ENCODE data around the gene ZFPL1. TPM values are rescaled to one million over a fixed set of nuclear protein-coding genes. Genes with fewer than 3 reads are reported as not detected.

The ZFPL1 gene
- total and polyA plus RNA-seq, 9 of the 15 experiments (the other 6 are each of a cell fraction or from before 2014, with no cell fraction given): 3.7 to 37.5 (median 22.7) TPM

DNA sequence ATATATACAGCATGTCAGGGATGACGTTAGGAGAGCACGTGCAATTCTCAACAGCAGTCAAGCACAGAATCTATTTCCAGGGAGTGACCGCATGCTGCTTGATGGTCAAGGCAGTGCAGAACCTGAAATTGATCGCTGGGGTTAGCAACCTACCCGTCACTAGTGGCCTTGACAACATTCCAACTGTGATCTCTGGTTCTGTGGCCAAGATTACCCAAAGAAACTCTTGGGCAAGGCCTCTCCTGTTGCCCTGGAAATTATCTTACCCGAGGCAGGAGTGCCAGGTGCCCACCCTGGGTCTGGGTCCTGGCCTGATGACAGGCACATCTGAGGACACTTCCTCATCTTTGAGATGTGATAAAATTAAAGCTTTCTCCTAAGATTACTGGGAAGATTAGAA is 29.8 kb downstream of the ZFPL1 start:
- TF ChIP-seq ELF4 (CRISPR knock-in tag; IDR thresholded peaks at IDR 0.05): no peak
- no peak for TF ChIP-seq RB1 (IDR thresholded peaks at IDR 0.05; ENCODE audit: low read depth)
- TF ChIP-seq HOXB6 (CRISPR knock-in tag; IDR thresholded peaks at IDR 0.05; ENCODE audit: borderline replicate concordance): no peak
- TF ChIP-seq NFRKB (IDR thresholded peaks at IDR 0.05; ENCODE audit: low read depth): no peak
- no peak for TF ChIP-seq ZNF707 (CRISPR knock-in tag; conservative IDR thresholded peaks at IDR 0.05)
- no peak for TF ChIP-seq ZNF398 (CRISPR knock-in tag; IDR thresholded peaks at IDR 0.05)
- TF ChIP-seq ZNF217 (CRISPR knock-in tag; IDR thresholded peaks at IDR 0.05): no peak
- peak in 1 of 2 experiments; percentile 22 for TF ChIP-seq E2F6 (IDR thresholded peaks at IDR 0.05; ENCODE audit: borderline replicate concordance in 1 of 2, extremely low read depth in 1 of 2, insufficient read depth in 1 of 2, insufficient read length in 1 of 2, low read depth in 1 of 2, low read length in 1 of 2, poor library complexity in 1 of 2, severe bottlenecking in 1 of 2)
- TF ChIP-seq ZNF551 (CRISPR knock-in tag; IDR thresholded peaks at IDR 0.05): no peak
- TF ChIP-seq SOX6 (IDR thresholded peaks at IDR 0.05): no peak
- TF ChIP-seq ZNF668 (CRISPR knock-in tag; IDR thresholded peaks at IDR 0.05): no peak
- no peak for TF ChIP-seq NCOA4 (IDR thresholded peaks at IDR 0.05; ENCODE audit: partially characterized antibody)
- TF ChIP-seq, protein P1, sequence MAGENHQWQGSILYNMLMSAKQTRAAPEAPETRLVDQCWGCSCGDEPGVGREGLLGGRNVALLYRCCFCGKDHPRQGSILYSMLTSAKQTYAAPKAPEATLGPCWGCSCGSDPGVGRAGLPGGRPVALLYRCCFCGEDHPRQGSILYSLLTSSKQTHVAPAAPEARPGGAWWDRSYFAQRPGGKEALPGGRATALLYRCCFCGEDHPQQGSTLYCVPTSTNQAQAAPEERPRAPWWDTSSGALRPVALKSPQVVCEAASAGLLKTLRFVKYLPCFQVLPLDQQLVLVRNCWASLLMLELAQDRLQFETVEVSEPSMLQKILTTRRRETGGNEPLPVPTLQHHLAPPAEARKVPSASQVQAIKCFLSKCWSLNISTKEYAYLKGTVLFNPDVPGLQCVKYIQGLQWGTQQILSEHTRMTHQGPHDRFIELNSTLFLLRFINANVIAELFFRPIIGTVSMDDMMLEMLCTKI (IDR thresholded peaks at IDR 0.05; ENCODE audit: partially characterized antibody): no peak
- peak; percentile 34; the same call in 1 of the 2 replicates for TF ChIP-seq SP1 (CRISPR knock-in tag; IDR thresholded peaks at IDR 0.05)
- Histone ChIP-seq H3K9me3 (replicated peaks; ENCODE audit: control insufficient read depth, insufficient read depth, low read depth, low read length) (no peaks in the 10 kb centered on the region), H3K79me2 (ENCODE audit: control insufficient read depth, insufficient read depth, low read length) (peaks cover 26% of the 10 kb centered on the region), H3K27ac (ENCODE audit: extremely low read depth, low read depth, low read length) (no peak overlapping the region; the same call in 2 of the 3 replicates), H3K9me1 (ENCODE audit: control insufficient read depth, insufficient read depth, low read length) (no peaks in the 10 kb centered on the region), H3K27me3 (ENCODE audit: control insufficient read depth in 2 of 2, insufficient read depth in 2 of 2, low read length in 2 of 2) (no peaks in the 10 kb centered on the region), H3K4me1 (replicated peaks in 1 of 2; ENCODE audit: control insufficient read depth in 2 of 2, insufficient read depth in 2 of 2, low read length in 2 of 2) (peaks cover 31 to 70% of the 10 kb centered on the region in 2 experiments), H3K9ac (ENCODE audit: insufficient read depth in 1 of 2, low read depth in 2 of 2, low read length in 2 of 2) (peak overlapping the region in 1 of 2 experiments; percentile 32; a peak in 2 of 4 replicates), H3K36me3 (ENCODE audit: control insufficient read depth, insufficient read depth, low read length) (peaks cover 41% of the 10 kb centered on the region), H4K20me1 (replicated peaks; ENCODE audit: control insufficient read depth, insufficient read depth, low read length) (no peaks in the 10 kb centered on the region), H3K4me3 (no peak overlapping the region), H3K4me2 (ENCODE audit: insufficient read depth, low read length) (no peak overlapping the region), H2AFZ (ENCODE audit: low read depth, low read length) (no peak overlapping the region)
- WGBS (ENCODE audit: insufficient coverage, low coverage, missing lambda C conversion rate): 58% methylated on average over 6 of the region's 6 CpGs
- in situ Hi-C loops (cut with MboI): no loop called here
- CTCF ChIA-PET (ENCODE audit: low intra/inter-chr PET ratio): interaction anchor here (2.5 kb wide), 1 partner anchor 67 kb away, joined by 19 read pairs; the partner anchor contains the start of gene CAPN1
- DNase-seq (ENCODE audit: extremely low read depth in 1 of 4, low spot score in 3 of 4) (no peak), ATAC-seq (no peak), FAIRE-seq (peak; percentile 35)
- TSS peak; percentile 44 for BruUV-seq (replicated peaks)
- POLR2A ChIA-PET: interaction anchor here (0.6 to 7.2 kb wide), 9 partner anchors 17 to 385 kb away, joined by 3 to 92 read pairs (median 4); partner anchors contain the start of genes CDC42EP2, MALAT1, SPDYC and SYVN1
- intact Hi-C loops (cut with micrococcal nuclease): loop anchor here (5.0 to 10.0 kb wide), 3 partner anchors 201 to 267 kb away; partner anchors contain the start of gene CDC42EP2

All from K562 (cell line).